HG03135 (cell line): ENCODE measurements around the gene RASAL2.
"Not testable (repeated sequence)": the region's sequence is repeated elsewhere in the genome, so short reads cannot be mapped to it uniquely, and the experiment has no call there.

Experiments used
- ATAC-seq: cut with Tn5 transposase; IDR thresholded peaks from one replicate; pipeline ENCODE4 v1.9.1; 2021; ENCODE audit warnings: mild to moderate bottlenecking, moderate library complexity; ENCODE audit not compliant: unreplicated experiment

RASAL2 gene

GRCh38 chr1:178220094-178220493 lies 126.2 kb downstream of the RASAL2 start:
- ATAC-seq: no peak

GRCh38 chr1:178223289-178223688 lies 129.4 kb downstream of the RASAL2 start:
- no peak for ATAC-seq

GRCh38 chr1:178224358-178224757 lies 130.5 kb downstream of the RASAL2 start:
- ATAC-seq: no peak

GRCh38 chr1:178230881-178231409 lies 137.0 kb downstream of the RASAL2 start:
- no peak for ATAC-seq

GRCh38 chr1:178232108-178232507 lies 138.2 kb downstream of the RASAL2 start:
- ATAC-seq: no peak

- ATAC-seq: no peak
Observed at GRCh38 chr1:178232949-178233348, 139.0 kb downstream of the RASAL2 start.

- ATAC-seq: no peak
Observed at GRCh38 chr1:178237121-178237520, 143.2 kb downstream of the RASAL2 start.

- no peak for ATAC-seq
Observed at GRCh38 chr1:178238722-178239510, 145.0 kb downstream of the RASAL2 start.

GRCh38 chr1:178241057-178241456 lies 147.2 kb downstream of the RASAL2 start:
- no peak for ATAC-seq

GRCh38 chr1:178241837-178242236 lies 147.9 kb downstream of the RASAL2 start:
- no peak for ATAC-seq

- no peak for ATAC-seq
Observed at GRCh38 chr1:178243119-178243518, 149.2 kb downstream of the RASAL2 start.

- no peak for ATAC-seq
Observed at GRCh38 chr1:178243890-178244289, 150.0 kb downstream of the RASAL2 start.

GRCh38 chr1:178248284-178248683 lies 154.4 kb downstream of the RASAL2 start:
- ATAC-seq: not testable (repeated sequence)

- not testable (repeated sequence) for ATAC-seq
Observed at GRCh38 chr1:178253581-178253980, 159.7 kb downstream of the RASAL2 start.

GRCh38 chr1:178254433-178254832 lies 160.5 kb downstream of the RASAL2 start:
- ATAC-seq: no peak

GRCh38 chr1:178258536-178258935 lies 164.6 kb downstream of the RASAL2 start:
- no peak for ATAC-seq

- ATAC-seq: no peak
Observed at GRCh38 chr1:178262120-178262500, 168.2 kb downstream of the RASAL2 start.

- ATAC-seq: no peak
Observed at GRCh38 chr1:178263341-178263740, 169.4 kb downstream of the RASAL2 start.

- ATAC-seq: no peak
Observed at GRCh38 chr1:178266113-178266512, 172.2 kb downstream of the RASAL2 start.

GRCh38 chr1:178266619-178267066 lies 172.7 kb downstream of the RASAL2 start:
- ATAC-seq: no peak

GRCh38 chr1:178267646-178268094 lies 173.8 kb downstream of the RASAL2 start:
- ATAC-seq: no peak

GRCh38 chr1:178271471-178271870 lies 177.6 kb downstream of the RASAL2 start:
- ATAC-seq: no peak
